ENCODE results near the gene TSC22D2. TPM values are rescaled to one million over a fixed set of nuclear protein-coding genes. Genes with fewer than 3 reads are reported as not detected.

The TSC22D2 gene
- total RNA-seq, 1 donor from 2014 or later = 17.1 TPM

- intact Hi-C loops (cut with micrococcal nuclease) = no loop called here
Observed at GRCh38 chr3:150439657-150440056, 31.6 kb downstream of the TSC22D2 start.

GRCh38 chr3:150443331-150443741 is 35.2 kb downstream of the TSC22D2 start:
- intact Hi-C loops (cut with micrococcal nuclease) = no loop called here

GRCh38 chr3:150444371-150444770 is 36.3 kb downstream of the TSC22D2 start:
- intact Hi-C loops (cut with micrococcal nuclease) = no loop called here

- intact Hi-C loops (cut with micrococcal nuclease) = no loop called here
Observed at GRCh38 chr3:150446470-150446977, 38.4 kb downstream of the TSC22D2 start.

GRCh38 chr3:150447084-150447483 is 39.0 kb downstream of the TSC22D2 start:
- intact Hi-C loops (cut with micrococcal nuclease) = no loop called here

- intact Hi-C loops (cut with micrococcal nuclease) = no loop called here
Observed at GRCh38 chr3:150447631-150448465, 39.8 kb downstream of the TSC22D2 start.

- intact Hi-C loops (cut with micrococcal nuclease) = no loop called here
Observed at GRCh38 chr3:150449169-150449721, 41.1 kb downstream of the TSC22D2 start.

- intact Hi-C loops (cut with micrococcal nuclease) = loop anchor here (5.0 kb wide), 1 partner anchor 39 kb away; no protein-coding TSS in a partner anchor
Observed at GRCh38 chr3:150450916-150451315, 42.8 kb downstream of the TSC22D2 start.

GRCh38 chr3:150451329-150452048 is 43.4 kb downstream of the TSC22D2 start:
- intact Hi-C loops (cut with micrococcal nuclease) = loop anchor here (5.0 kb wide), 1 partner anchor 39 kb away; no protein-coding TSS in a partner anchor

- intact Hi-C loops (cut with micrococcal nuclease) = loop anchor here (5.0 kb wide), 1 partner anchor 41 kb away; no protein-coding TSS in a partner anchor
Observed at GRCh38 chr3:150453353-150453752, 45.3 kb downstream of the TSC22D2 start.

GRCh38 chr3:150454085-150454484 is 46.0 kb downstream of the TSC22D2 start:
- intact Hi-C loops (cut with micrococcal nuclease) = loop anchor here (5.0 kb wide), 1 partner anchor 42 kb away; no protein-coding TSS in a partner anchor

- intact Hi-C loops (cut with micrococcal nuclease) = loop anchor here (5.0 kb wide), 1 partner anchor 42 kb away; no protein-coding TSS in a partner anchor
Observed at GRCh38 chr3:150454622-150455021, 46.5 kb downstream of the TSC22D2 start.

GRCh38 chr3:150455341-150455740 is 47.2 kb downstream of the TSC22D2 start:
- intact Hi-C loops (cut with micrococcal nuclease) = no loop called here

- intact Hi-C loops (cut with micrococcal nuclease) = no loop called here
Observed at GRCh38 chr3:150458001-150458400, 49.9 kb downstream of the TSC22D2 start.

GRCh38 chr3:150460484-150460883 is 52.4 kb downstream of the TSC22D2 start:
- intact Hi-C loops (cut with micrococcal nuclease) = no loop called here

- intact Hi-C loops (cut with micrococcal nuclease) = no loop called here
Observed at GRCh38 chr3:150461399-150461798, 53.3 kb downstream of the TSC22D2 start.

- intact Hi-C loops (cut with micrococcal nuclease) = no loop called here
Observed at GRCh38 chr3:150462108-150462507, 54.0 kb downstream of the TSC22D2 start.

GRCh38 chr3:150464684-150465083 is 56.6 kb downstream of the TSC22D2 start:
- intact Hi-C loops (cut with micrococcal nuclease) = no loop called here

GRCh38 chr3:150467381-150467780 is 59.3 kb downstream of the TSC22D2 start:
- intact Hi-C loops (cut with micrococcal nuclease) = no loop called here

GRCh38 chr3:150469031-150469930 is 61.2 kb downstream of the TSC22D2 start:
- intact Hi-C loops (cut with micrococcal nuclease) = no loop called here
